ENCODE data around the gene WDR7. TPM values are rescaled to one million over a fixed set of nuclear protein-coding genes. Genes with fewer than 3 reads are reported as not detected.

WDR7 gene
- total and polyA plus RNA-seq, 2 experiments from 2014 or later: 7.0 to 14.8 TPM

DNA sequence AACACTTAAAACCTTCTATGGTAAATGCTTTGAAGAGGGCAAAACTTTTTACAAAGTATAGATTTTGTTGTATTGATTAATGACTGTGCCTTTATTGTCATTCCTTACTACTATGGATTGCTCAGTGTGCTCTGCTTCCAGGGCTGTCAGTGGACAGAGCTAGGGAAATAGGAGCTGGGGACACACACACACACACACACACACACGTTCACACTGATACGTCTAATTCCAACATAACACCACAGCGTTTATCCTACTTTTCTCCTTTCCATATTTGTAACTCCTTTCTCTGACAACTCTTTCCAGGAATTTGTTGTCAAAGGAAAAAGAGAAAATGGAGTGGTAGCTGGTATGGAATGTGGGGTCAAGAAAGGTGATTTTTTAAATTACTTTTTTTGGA, 21.8 kb downstream of the WDR7 start:
- H3K4me2 ChIP-seq: no peak overlapping the region
- no peak overlapping the region for H3K4me3 Mint-ChIP-seq
- no peak overlapping the region for H3K27ac ChIP-seq (ENCODE audit: low read depth)
- H3K4me3 ChIP-seq: no peak overlapping the region
- no peaks in the 10 kb centered on the region for H3F3A ChIP-seq (replicated peaks; ENCODE audit: low read depth)
- peaks cover 6% of the 10 kb centered on the region for H3K27me3 Mint-ChIP-seq (ENCODE audit: insufficient read depth, low read depth, poor library complexity)
- H3K9me3 Mint-ChIP-seq: no peaks in the 10 kb centered on the region
- DNase-seq (ENCODE audit: low spot score) (no peak), ATAC-seq (no peak)
- H3K4me1 ChIP-seq (ENCODE audit: insufficient read depth): no peaks in the 10 kb centered on the region
- H3K27me3 ChIP-seq (ENCODE audit: insufficient read depth): no peaks in the 10 kb centered on the region
- peaks cover 9% of the 10 kb centered on the region for H3K79me2 ChIP-seq (replicated peaks; ENCODE audit: insufficient read depth)
- H3K4me1 Mint-ChIP-seq: 0 out of 3 replicates have a peak, but pooled peaks cover 5% of the 10 kb centered on the region
- no peak for TF ChIP-seq ZNF114 (CRISPR knock-in tag; IDR thresholded peaks at IDR 0.05)
- TF ChIP-seq JUNB (IDR thresholded peaks at IDR 0.05; ENCODE audit: unreplicated experiment): no peak
- TF ChIP-seq NANOG (IDR thresholded peaks at IDR 0.05; ENCODE audit: borderline replicate concordance): no peak
- H2AFZ ChIP-seq: no peak overlapping the region
- H4K20me1 ChIP-seq (replicated peaks; ENCODE audit: insufficient read depth): no peaks in the 10 kb centered on the region
- H3K27ac Mint-ChIP-seq: no peak overlapping the region
- H3K9me2 ChIP-seq (ENCODE audit: insufficient read depth): no peaks in the 10 kb centered on the region
- no peaks in the 10 kb centered on the region for H3K36me3 ChIP-seq (ENCODE audit: insufficient read depth)
- no peaks in the 10 kb centered on the region for H3K36me3 Mint-ChIP-seq (ENCODE audit: low read depth)

DNA sequence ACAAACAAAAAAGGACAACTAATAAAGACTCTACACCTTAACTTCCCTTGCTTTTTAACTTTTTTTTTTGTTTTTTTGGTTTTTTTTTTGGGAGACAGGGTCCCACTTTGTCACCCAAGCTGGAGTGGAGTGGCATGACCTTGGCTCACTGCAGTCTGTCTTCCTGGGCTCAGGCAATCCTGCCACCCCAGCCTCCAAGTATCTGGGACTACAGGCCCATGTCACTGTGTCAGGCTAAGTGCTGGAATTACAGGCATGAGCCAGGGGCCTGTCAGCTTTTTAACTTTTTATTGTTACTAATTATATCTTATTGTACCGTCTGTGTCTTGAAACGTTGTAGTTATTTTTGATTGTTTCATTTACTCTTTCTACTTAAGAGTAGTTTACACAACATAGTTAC, 25.5 kb downstream of the WDR7 start:
- ATAC-seq (no peak), DNase-seq (ENCODE audit: low spot score) (no peak)
- H4K20me1 ChIP-seq (replicated peaks; ENCODE audit: insufficient read depth): no peaks in the 10 kb centered on the region
- H3K79me2 ChIP-seq (replicated peaks; ENCODE audit: insufficient read depth): no peaks in the 10 kb centered on the region
- H3K27ac Mint-ChIP-seq: no peak overlapping the region; the same call in 1 of the 2 replicates
- no peak overlapping the region for H3K27ac ChIP-seq (ENCODE audit: low read depth)
- no peak overlapping the region for H3K4me2 ChIP-seq
- peaks cover 8% of the 10 kb centered on the region for H3K27me3 Mint-ChIP-seq (ENCODE audit: insufficient read depth, low read depth, poor library complexity)
- no peaks in the 10 kb centered on the region for H3K36me3 Mint-ChIP-seq (ENCODE audit: low read depth)
- H3K27me3 ChIP-seq (ENCODE audit: insufficient read depth): no peaks in the 10 kb centered on the region
- no peaks in the 10 kb centered on the region for H3K4me1 ChIP-seq (ENCODE audit: insufficient read depth)
- no peaks in the 10 kb centered on the region for H3K9me3 Mint-ChIP-seq
- H3K36me3 ChIP-seq (ENCODE audit: insufficient read depth): no peaks in the 10 kb centered on the region
- H3K4me3 Mint-ChIP-seq: no peak overlapping the region
- H3K9me2 ChIP-seq (ENCODE audit: insufficient read depth): no peaks in the 10 kb centered on the region
- no peak overlapping the region for H2AFZ ChIP-seq
- no peak for TF ChIP-seq POLR2AphosphoS5 (IDR thresholded peaks at IDR 0.05; ENCODE audit: low read depth)
- no peak for TF ChIP-seq NANOG (IDR thresholded peaks at IDR 0.05; ENCODE audit: borderline replicate concordance)
- TF ChIP-seq CTCF (conservative IDR thresholded peaks at IDR 0.05; ENCODE audit: low read depth in 2 of 2): no peak
- H3K4me1 Mint-ChIP-seq: no peaks in the 10 kb centered on the region
- no peaks in the 10 kb centered on the region for H3F3A ChIP-seq (replicated peaks; ENCODE audit: low read depth)
- no peak overlapping the region for H3K4me3 ChIP-seq

- no peaks in the 10 kb centered on the region for H3K9me2 ChIP-seq (ENCODE audit: insufficient read depth)
- H3K27me3 Mint-ChIP-seq (ENCODE audit: insufficient read depth, low read depth, poor library complexity): peaks cover 8% of the 10 kb centered on the region
- H3K9me3 Mint-ChIP-seq: no peaks in the 10 kb centered on the region
- no peaks in the 10 kb centered on the region for H3F3A ChIP-seq (replicated peaks; ENCODE audit: low read depth)
- H3K27me3 ChIP-seq (ENCODE audit: insufficient read depth): no peaks in the 10 kb centered on the region
- H3K4me3 ChIP-seq: no peak overlapping the region
- no peak overlapping the region for H3K4me2 ChIP-seq
- H3K36me3 ChIP-seq (ENCODE audit: insufficient read depth): no peaks in the 10 kb centered on the region
- DNase-seq (ENCODE audit: low spot score) (no peak), ATAC-seq (no peak)
- no peak overlapping the region for H2AFZ ChIP-seq
- H3K79me2 ChIP-seq (replicated peaks; ENCODE audit: insufficient read depth): no peaks in the 10 kb centered on the region
- no peaks in the 10 kb centered on the region for H3K4me1 ChIP-seq (ENCODE audit: insufficient read depth)
- H4K20me1 ChIP-seq (replicated peaks; ENCODE audit: insufficient read depth): no peaks in the 10 kb centered on the region
- no peak overlapping the region for H3K4me3 Mint-ChIP-seq
- TF ChIP-seq NANOG (IDR thresholded peaks at IDR 0.05; ENCODE audit: borderline replicate concordance): no peak
- no peak for TF ChIP-seq ZNF462 (CRISPR knock-in tag; IDR thresholded peaks at IDR 0.05)
- TF ChIP-seq JUNB (IDR thresholded peaks at IDR 0.05; ENCODE audit: unreplicated experiment): no peak
- no peak overlapping the region for H3K27ac ChIP-seq (ENCODE audit: low read depth)
- H3K27ac Mint-ChIP-seq: no peak overlapping the region
- no peaks in the 10 kb centered on the region for H3K4me1 Mint-ChIP-seq
- no peaks in the 10 kb centered on the region for H3K36me3 Mint-ChIP-seq (ENCODE audit: low read depth)
Observed at GRCh38 chr18:56678836-56679565, 27.8 kb downstream of the WDR7 start.
